OCI-LY1 (cell line): Measurements from ENCODE around the gene LINS1.

Experiments
- H2AFZ ChIP-seq: fragments of 200-600 bp; sonication (generic), shearing (Covaris generic); 2 replicates; pipeline ENCODE4 v1.6.0; 2014; ENCODE audit warnings: antibody characterized with exemption, mild to moderate bottlenecking, low read length
- H3F3A ChIP-seq: fragments of 200-600 bp; sonication (generic), shearing (Covaris generic); 2 replicates; pipeline ENCODE4 v1.6.0; 2014; ENCODE audit warnings: mild to moderate bottlenecking, antibody characterized with exemption, low read length, moderate library complexity; ENCODE audit not compliant: insufficient read depth
- H3K27ac ChIP-seq: fragments of 200-600 bp; sonication (generic); 2 replicates; pipeline ENCODE4 v1.5.1; 2014; ENCODE audit warnings: low read length, mixed run types, mild to moderate bottlenecking, low read depth; ENCODE audit not compliant: poor library complexity, severe bottlenecking
- H3K27me3 ChIP-seq: fragments of 200-600 bp; sonication (generic); 2 replicates; pipeline ENCODE4 v1.6.0; 2014; ENCODE audit warnings: antibody characterized with exemption, mild to moderate bottlenecking, low read length, moderate library complexity; ENCODE audit not compliant: insufficient read depth
- H3K36me3 ChIP-seq: fragments of 200-600 bp; sonication (generic); 2 replicates; pipeline ENCODE4 v1.6.1; 2014; ENCODE audit warnings: mild to moderate bottlenecking, antibody characterized with exemption, low read length, moderate library complexity, mixed read lengths; ENCODE audit not compliant: insufficient read depth
- H3K4me1 ChIP-seq: fragments of 200-600 bp; sonication (generic); 2 replicates; pipeline ENCODE4 v1.5.1; 2014; ENCODE audit warnings: mild to moderate bottlenecking, low read length, moderate library complexity; ENCODE audit not compliant: insufficient read depth, severe bottlenecking
- H3K4me2 ChIP-seq: fragments of 200-600 bp; sonication (generic), shearing (Covaris generic); 2 replicates; pipeline ENCODE4 v1.6.1; 2014; ENCODE audit warnings: low read length
- H3K4me3 ChIP-seq: fragments of 200-600 bp; sonication (generic); 2 replicates; pipeline ENCODE4 v1.5.1; 2014; ENCODE audit warnings: low read length, low read depth, mild to moderate bottlenecking, mixed read lengths; ENCODE audit not compliant: poor library complexity, severe bottlenecking
- H3K79me2 ChIP-seq: fragments of 200-600 bp; shearing (Covaris generic); 2 replicates; pipeline ENCODE4 v1.6.1; 2016; ENCODE audit warnings: mixed run types, low read length, mixed read lengths; ENCODE audit not compliant: insufficient read depth
- H3K9ac ChIP-seq: fragments of 200-600 bp; sonication (generic), shearing (Covaris generic); 2 replicates; pipeline ENCODE4 v1.6.1; 2014; ENCODE audit warnings: mild to moderate bottlenecking, low read length, mixed read lengths
- H3K9me2 ChIP-seq: fragments of 200-600 bp; sonication (generic), shearing (Covaris generic); 2 replicates; pipeline ENCODE4 v1.6.1; 2014; ENCODE audit warnings: low read depth, mild to moderate bottlenecking, low read length, mixed read lengths
- H3K9me3 ChIP-seq: fragments of 200-600 bp; shearing (Covaris generic); 2 replicates; pipeline ENCODE4 v1.6.1; 2014; ENCODE audit warnings: low read length, mixed read lengths
- H4K20me1 ChIP-seq: fragments of 200-600 bp; sonication (generic), shearing (Covaris generic); 2 replicates; pipeline ENCODE4 v1.6.0; 2016; ENCODE audit warnings: mild to moderate bottlenecking, low read length; ENCODE audit not compliant: insufficient read depth
- CTCF ChIP-seq: fragments of 200-600 bp; sonication (generic), shearing (Covaris generic); IDR thresholded peaks from 2 replicates; pipeline ENCODE4 v1.5.1; 2017; ENCODE audit warnings: mild to moderate bottlenecking, antibody characterized with exemption, low read length, moderate library complexity, mixed read lengths
- EZH2 ChIP-seq: fragments of 200-600 bp; sonication (generic), shearing (Covaris generic); IDR thresholded peaks from 2 replicates; pipeline ENCODE4 v1.8.0; 2017; ENCODE audit warnings: borderline replicate concordance, mixed run types, mild to moderate bottlenecking, antibody characterized with exemption, low read length, moderate library complexity, mixed read lengths

The LINS1 gene

GRCh38 chr15:100627789-100628395 is 25.9 kb upstream of the LINS1 start:
- H4K20me1 ChIP-seq: no peaks in the 10 kb centered on the region
- no peak overlapping the region for H2AFZ ChIP-seq
- H3K9me2 ChIP-seq: no peaks in the 10 kb centered on the region
- no peaks in the 10 kb centered on the region for H3K9me3 ChIP-seq
- H3K4me2 ChIP-seq: no peak overlapping the region
- no peak overlapping the region for H3K27ac ChIP-seq
- H3K79me2 ChIP-seq: no peaks in the 10 kb centered on the region
- H3K4me1 ChIP-seq: no peaks in the 10 kb centered on the region
- no peak overlapping the region for H3K4me3 ChIP-seq
- H3K9ac ChIP-seq: no peak overlapping the region
- H3K36me3 ChIP-seq: peaks cover 33% of the 10 kb centered on the region; the same call in 1 of the 2 replicates
- TF ChIP-seq EZH2: no peak
- TF ChIP-seq CTCF: peak; percentile 76
- no peaks in the 10 kb centered on the region for H3F3A ChIP-seq
- H3K27me3 ChIP-seq: no peaks in the 10 kb centered on the region

DNA sequence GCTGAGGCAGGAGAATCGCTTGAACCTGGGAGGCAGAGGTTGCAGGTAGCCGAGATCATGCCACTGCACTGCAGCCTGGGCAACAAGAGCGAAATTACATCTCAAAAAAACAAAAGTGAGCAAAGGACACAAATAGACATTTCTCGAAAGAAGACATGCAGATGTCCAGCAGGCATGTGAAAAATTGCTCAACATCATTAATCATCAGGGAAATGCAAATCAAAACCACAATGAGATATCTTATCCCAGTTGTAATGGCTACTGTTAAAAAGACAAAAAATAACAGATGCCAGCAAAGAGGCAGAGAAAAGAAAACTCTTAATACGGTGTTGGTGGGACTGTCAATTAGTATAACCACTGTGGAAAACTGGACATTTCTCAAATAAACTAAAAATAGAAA is 21.3 kb upstream of the LINS1 start:
- H3K9ac ChIP-seq: no peak overlapping the region
- H3K36me3 ChIP-seq: peaks cover 33% of the 10 kb centered on the region
- no peak overlapping the region for H3K4me3 ChIP-seq
- TF ChIP-seq EZH2: no peak
- no peak for TF ChIP-seq CTCF
- no peak overlapping the region for H3K4me2 ChIP-seq
- H3F3A ChIP-seq: no peaks in the 10 kb centered on the region
- H3K27ac ChIP-seq: no peak overlapping the region
- no peaks in the 10 kb centered on the region for H3K27me3 ChIP-seq
- H3K9me2 ChIP-seq: no peaks in the 10 kb centered on the region
- no peak overlapping the region for H2AFZ ChIP-seq
- H4K20me1 ChIP-seq: no peaks in the 10 kb centered on the region
- no peaks in the 10 kb centered on the region for H3K9me3 ChIP-seq
- H3K4me1 ChIP-seq: no peaks in the 10 kb centered on the region
- H3K79me2 ChIP-seq: no peaks in the 10 kb centered on the region

GRCh38 chr15:100616700-100617099 is 14.7 kb upstream of the LINS1 start:
- Histone ChIP-seq H3K27ac (no peak overlapping the region), H3K79me2 (no peaks in the 10 kb centered on the region), H3K9me2 (no peaks in the 10 kb centered on the region), H3F3A (no peaks in the 10 kb centered on the region; the same call in 1 of the 2 replicates), H3K4me3 (no peak overlapping the region), H3K4me2 (no peak overlapping the region), H3K4me1 (no peaks in the 10 kb centered on the region), H3K36me3 (peaks cover 52% of the 10 kb centered on the region), H3K27me3 (no peaks in the 10 kb centered on the region), H2AFZ (no peak overlapping the region), H3K9me3 (no peaks in the 10 kb centered on the region), H4K20me1 (no peaks in the 10 kb centered on the region), H3K9ac (no peak overlapping the region)
- no peak for TF ChIP-seq EZH2
- TF ChIP-seq CTCF: no peak
